Testis (tissue), 3 donors: ENCODE results near the gene DDIAS. TPM values are rescaled to one million over a fixed set of nuclear protein-coding genes. Genes with fewer than 3 reads are reported as not detected.

Experiments used
- DNase-seq: peaks from one replicate; pipeline ENCODE4 v3.0.0-alpha.2; 2019
- H3K27ac ChIP-seq, 2 donors: fragments of 200-600 bp; sonication (generic); one replicate each; pipeline ENCODE4 v1.5.1; 2019
- H3K27me3 ChIP-seq: fragments of 200-600 bp; sonication (generic); one replicate; pipeline ENCODE4 v1.5.1; 2019
- H3K36me3 ChIP-seq: fragments of 200-600 bp; sonication (generic); one replicate; pipeline ENCODE4 v1.5.1; 2017; ENCODE audit warnings: low read depth; ENCODE audit errors: missing control alignments
- H3K4me1 ChIP-seq: fragments of 200-600 bp; sonication (generic); one replicate; pipeline ENCODE4 v1.5.1; 2019
- H3K4me3 ChIP-seq, 2 donors: fragments of 200-600 bp; sonication (generic); one replicate each; pipeline ENCODE4 v1.5.1; 2017 to 2019
- H3K9me3 ChIP-seq: fragments of 200-600 bp; sonication (generic); one replicate; pipeline ENCODE4 v1.5.1; 2017
- POLR2A ChIP-seq: fragments of 450-650 bp; IDR thresholded peaks from one replicate; pipeline ENCODE4 v1.6.1; 2017; ENCODE audit warnings: antibody characterized with exemption, mild to moderate bottlenecking, moderate library complexity
- WGBS, 2 donors: methylation state at CpG; one replicate each; pipeline ENCODE4 v1.1.5; 2018; 5-methylcytosine and 5-hydroxymethylcytosine counted together
- intact Hi-C: fragments of 100-400 bp; cut with DNase I; formaldehyde crosslinking; loops from one replicate; pipeline ENCODE4 v1.15.1; 2023; ENCODE audit warnings: low total_unique reads
- polyA plus RNA-seq: library from polyadenylated mRNA; stranded (reverse); fragments of 350-450 nt; fragmentation: Illumina TruSeq; extraction: RNeasy Lipid Tissue Mini Kit (QIAGEN cat#74804); gene quantifications from one replicate; pipeline ENCODE4 v1.2.3, GENCODE V29; 2014; ENCODE audit warnings: low read depth, low replicate concordance; ENCODE audit not compliant: insufficient read depth
- total RNA-seq, 2 donors: library from RNA; depleted of rRNA; stranded (reverse); fragments of >200 nt; gene quantifications; one replicate each; pipeline ENCODE4 v1.2.3, GENCODE V29; 2016
- TF ChIP-seq, protein P1 (sequence below), 3 experiments: fragments of 450-650 bp in 2 of 3; fragments of 200-600 bp in 1 of 3; sonication (generic) in 1 of 3; IDR thresholded peaks; one replicate each; pipeline ENCODE4 v1.5.1; 2016 to 2019; ENCODE audit warnings: antibody characterized with exemption in 3 of 3, mild to moderate bottlenecking in 2 of 3, moderate library complexity in 1 of 3

The DDIAS gene
- total and polyA plus RNA-seq, 3 donors from 2014 or later: 11.8 to 14.6 (median 13.4) TPM

DNA sequence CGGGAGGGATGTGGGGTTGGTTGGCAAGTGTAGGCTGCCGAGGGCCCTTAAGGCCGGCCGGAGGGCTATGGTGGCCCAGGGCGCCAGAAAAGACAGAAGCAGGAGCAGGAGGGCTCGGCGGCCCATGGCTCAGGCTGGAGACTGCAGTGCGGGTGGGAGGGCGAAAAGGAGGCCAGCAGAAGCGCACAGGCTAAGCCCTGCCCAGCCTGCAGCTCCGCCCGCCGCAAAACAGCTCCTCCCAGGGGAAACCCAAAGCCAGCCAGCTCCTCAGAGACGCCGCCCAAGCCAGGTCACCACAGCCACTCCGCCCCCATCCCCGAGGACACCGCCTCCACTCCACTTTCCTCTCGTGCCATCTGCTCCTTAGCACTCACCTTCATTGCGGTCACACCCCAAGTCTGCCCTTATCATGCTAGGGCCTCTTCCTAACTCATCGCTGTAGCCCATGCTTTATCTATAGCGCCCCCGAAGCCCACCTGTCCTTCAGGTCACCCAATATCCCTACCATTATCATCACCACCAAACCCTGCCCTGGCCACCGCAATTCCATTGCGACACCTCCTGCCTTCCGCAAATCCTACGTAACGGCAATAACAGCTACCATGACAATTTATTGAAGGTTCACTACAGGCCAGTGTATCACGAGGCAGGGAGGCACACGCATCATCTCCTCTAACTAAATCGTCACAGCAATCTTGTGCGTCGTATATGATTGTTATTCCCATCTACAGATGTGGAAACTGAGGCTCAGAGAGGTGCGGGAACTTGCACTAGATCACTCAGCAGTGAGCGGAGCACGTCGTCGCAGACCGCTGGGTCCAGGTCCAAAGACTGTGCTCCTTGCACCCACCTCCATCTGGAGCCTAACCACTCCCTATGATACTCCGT lies 1.0 kb upstream of the DDIAS start, which contains the start of gene PRCP:
Gene PRCP (minus strand): TSS at position 154 of the 888 bp plus-strand sequence. CDS start 28 bp downstream, at position 126.
- peak; percentile 95 for DNase-seq
- peaks cover 9% of the 10 kb centered on the region for H3K4me1 ChIP-seq
- no peaks in the 10 kb centered on the region for H3K27me3 ChIP-seq
- peak within 1 kb of the TSS; percentile 78 to 90 for H3K4me3 ChIP-seq
- H3K9me3 ChIP-seq: no peaks in the 10 kb centered on the region
- TF ChIP-seq, protein P1, sequence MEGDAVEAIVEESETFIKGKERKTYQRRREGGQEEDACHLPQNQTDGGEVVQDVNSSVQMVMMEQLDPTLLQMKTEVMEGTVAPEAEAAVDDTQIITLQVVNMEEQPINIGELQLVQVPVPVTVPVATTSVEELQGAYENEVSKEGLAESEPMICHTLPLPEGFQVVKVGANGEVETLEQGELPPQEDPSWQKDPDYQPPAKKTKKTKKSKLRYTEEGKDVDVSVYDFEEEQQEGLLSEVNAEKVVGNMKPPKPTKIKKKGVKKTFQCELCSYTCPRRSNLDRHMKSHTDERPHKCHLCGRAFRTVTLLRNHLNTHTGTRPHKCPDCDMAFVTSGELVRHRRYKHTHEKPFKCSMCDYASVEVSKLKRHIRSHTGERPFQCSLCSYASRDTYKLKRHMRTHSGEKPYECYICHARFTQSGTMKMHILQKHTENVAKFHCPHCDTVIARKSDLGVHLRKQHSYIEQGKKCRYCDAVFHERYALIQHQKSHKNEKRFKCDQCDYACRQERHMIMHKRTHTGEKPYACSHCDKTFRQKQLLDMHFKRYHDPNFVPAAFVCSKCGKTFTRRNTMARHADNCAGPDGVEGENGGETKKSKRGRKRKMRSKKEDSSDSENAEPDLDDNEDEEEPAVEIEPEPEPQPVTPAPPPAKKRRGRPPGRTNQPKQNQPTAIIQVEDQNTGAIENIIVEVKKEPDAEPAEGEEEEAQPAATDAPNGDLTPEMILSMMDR (IDR thresholded peaks at IDR 0.05): no peak
- TF ChIP-seq POLR2A: peak; percentile 48
- H3K36me3 ChIP-seq: no peaks in the 10 kb centered on the region
- H3K27ac ChIP-seq: peak within 1 kb of the TSS; percentile 94 to 95
- 0% methylated on average over 37 to 40 of the region's 40 CpGs for WGBS, 2 donors
- intact Hi-C loops: loop anchor here (10.0 kb wide), 2 partner anchors 174 to 294 kb away; partner anchors contain the start of genes ANKRD42 and RAB30

DNA sequence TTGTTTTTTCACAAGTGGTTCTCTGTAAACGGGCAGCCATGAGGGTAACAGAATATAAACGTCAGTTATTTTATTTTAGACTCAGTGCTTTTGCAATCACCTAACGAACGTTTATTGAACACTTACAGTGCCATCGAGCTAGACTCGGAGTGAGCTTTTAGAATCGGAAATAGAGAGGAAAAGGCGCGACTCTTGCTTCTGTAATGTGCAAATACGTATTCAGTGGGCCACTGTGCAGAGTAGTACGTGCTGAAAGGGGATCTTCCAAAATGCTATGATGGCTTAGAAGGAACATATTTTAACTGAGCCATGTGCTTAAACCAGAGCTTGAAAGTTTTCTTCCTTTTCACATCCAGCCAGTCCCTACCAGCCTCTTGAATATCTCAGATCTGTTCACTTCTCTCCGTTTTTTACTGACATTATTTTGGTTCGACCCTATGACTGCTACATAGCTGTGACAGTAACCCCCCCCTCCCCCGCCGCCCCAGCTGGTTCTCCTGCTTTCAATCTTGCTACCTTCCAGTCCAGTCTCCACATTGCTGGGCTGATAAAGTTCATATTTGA lies 468 bp downstream of the DDIAS start:
- no peak overlapping the region for H3K27ac ChIP-seq

DNA sequence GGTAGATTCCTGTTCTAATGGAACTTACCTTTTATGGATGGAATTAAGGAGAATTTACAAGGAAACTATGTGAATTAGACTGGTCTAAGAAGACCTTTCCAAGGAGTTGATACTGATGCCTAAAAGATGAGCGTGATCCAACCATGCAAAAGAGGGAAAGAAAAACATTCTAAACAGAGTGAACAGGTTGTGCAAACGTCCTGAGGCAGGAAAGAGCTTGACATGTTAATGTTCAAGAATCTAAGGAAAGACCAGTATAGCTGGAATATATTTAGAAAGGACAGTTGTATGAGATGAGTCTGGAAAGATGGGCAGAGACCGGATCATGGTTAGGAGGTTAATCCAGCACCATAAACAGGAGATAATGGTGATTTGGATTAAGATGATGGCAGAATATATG lies 1.3 kb downstream of the DDIAS start:
- H3K36me3 ChIP-seq: no peaks in the 10 kb centered on the region
- intact Hi-C loops: loop anchor here (10.0 kb wide), 2 partner anchors 172 to 292 kb away; partner anchors contain the start of genes ANKRD42 and RAB30

More for the DNA sequence above, 468 bp downstream of the DDIAS start:
- H3K27me3 ChIP-seq: no peaks in the 10 kb centered on the region
- no peak for DNase-seq
- intact Hi-C loops: loop anchor here (10.0 kb wide), 2 partner anchors 173 to 293 kb away; partner anchors contain the start of genes ANKRD42 and RAB30
- H3K9me3 ChIP-seq: no peaks in the 10 kb centered on the region
- WGBS, 2 donors: 2% methylated on average over 14 to 15 of the region's 15 CpGs
- TF ChIP-seq, protein P1 (IDR thresholded peaks at IDR 0.05): no peak
- no peak for TF ChIP-seq POLR2A
- H3K4me3 ChIP-seq: peak overlapping the region; percentile 78 to 90
- peaks cover 9% of the 10 kb centered on the region for H3K4me1 ChIP-seq
- no peaks in the 10 kb centered on the region for H3K36me3 ChIP-seq

DNA sequence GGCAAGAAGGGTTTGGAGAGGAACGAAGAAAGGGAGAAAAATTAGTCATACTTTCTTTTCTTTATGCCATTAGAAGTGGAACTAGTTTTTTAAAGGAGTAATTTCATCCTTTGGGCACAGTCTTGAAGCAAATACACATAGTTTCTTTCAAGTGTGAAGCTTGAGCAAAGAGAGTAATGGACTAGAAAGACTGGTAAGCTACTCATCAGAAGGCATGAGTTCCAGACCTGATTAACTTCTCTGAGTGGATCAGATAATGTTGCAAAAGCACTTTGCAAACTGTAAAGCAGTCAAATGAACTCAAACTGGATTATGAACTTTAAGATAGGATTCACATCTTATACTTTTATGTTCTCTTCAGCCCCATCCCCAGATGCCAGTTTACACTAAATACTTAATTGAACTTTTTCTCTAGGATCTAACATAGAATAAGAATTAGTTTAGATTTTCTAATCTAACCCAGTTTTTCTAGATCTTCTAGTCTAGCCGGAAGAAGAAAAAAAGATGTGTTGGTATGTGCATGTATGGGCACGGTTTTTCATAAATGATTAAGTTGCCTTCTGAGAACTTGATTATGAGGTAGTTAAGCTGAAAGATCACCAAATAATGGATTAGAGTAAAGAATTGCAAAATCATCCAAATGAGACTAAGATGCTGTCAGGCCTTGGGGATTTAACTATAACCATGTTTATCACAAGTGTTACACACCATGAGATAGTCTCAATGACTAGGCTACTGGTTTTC lies 2.5 kb downstream of the DDIAS start:
- H3K27me3 ChIP-seq: no peaks in the 10 kb centered on the region
- H3K9me3 ChIP-seq: no peaks in the 10 kb centered on the region
- no peak overlapping the region for H3K27ac ChIP-seq
- H3K36me3 ChIP-seq: no peaks in the 10 kb centered on the region
- peaks cover 9% of the 10 kb centered on the region for H3K4me1 ChIP-seq
- DNase-seq: no peak
- no peak overlapping the region for H3K4me3 ChIP-seq
- intact Hi-C loops: loop anchor here (10.0 kb wide), 2 partner anchors 171 to 291 kb away; partner anchors contain the start of genes ANKRD42 and RAB30
- WGBS, 2 donors: 80 to 84% methylated on average over 3 of the region's 3 CpGs
- TF ChIP-seq POLR2A: no peak
- TF ChIP-seq, protein P1 (IDR thresholded peaks at IDR 0.05): no peak

More for the DNA sequence above, 1.3 kb downstream of the DDIAS start:
- H3K4me3 ChIP-seq: no peak overlapping the region
- no peak for DNase-seq
- 64 to 73% methylated on average over 3 of the region's 3 CpGs for WGBS, 2 donors
- peaks cover 9% of the 10 kb centered on the region for H3K4me1 ChIP-seq
- TF ChIP-seq, protein P1 (IDR thresholded peaks at IDR 0.05): no peak
- TF ChIP-seq POLR2A: no peak
- no peaks in the 10 kb centered on the region for H3K9me3 ChIP-seq
- H3K27ac ChIP-seq: no peak overlapping the region
- no peaks in the 10 kb centered on the region for H3K27me3 ChIP-seq
